DOHH2 (cell line): Measurements from ENCODE around the gene NABP1.

Experiments
- H3F3A ChIP-seq: fragments of 200-600 bp; sonication (generic), shearing (Covaris generic); 2 replicates; pipeline ENCODE4 v1.6.0; 2016; ENCODE audit warnings: antibody characterized with exemption, mild to moderate bottlenecking; ENCODE audit not compliant: control insufficient read depth, insufficient read depth
- H3K27ac ChIP-seq: fragments of 200-600 bp; sonication (generic); 2 replicates; pipeline ENCODE4 v1.5.1; 2014; ENCODE audit warnings: low read depth, mild to moderate bottlenecking, low read length, moderate library complexity
- H3K27me3 ChIP-seq: fragments of 200-600 bp; sonication (generic); 2 replicates; pipeline ENCODE4 v1.6.1; 2014; ENCODE audit warnings: mild to moderate bottlenecking, low read length, mixed read lengths; ENCODE audit not compliant: control insufficient read depth
- H3K36me3 ChIP-seq: fragments of 200-600 bp; sonication (generic); 2 replicates; pipeline ENCODE4 v1.6.1; 2014; ENCODE audit warnings: mild to moderate bottlenecking, low read length, moderate library complexity, mixed read lengths; ENCODE audit not compliant: control insufficient read depth
- H3K4me1 ChIP-seq: fragments of 200-600 bp; sonication (generic); 2 replicates; pipeline ENCODE4 v1.6.1; 2014; ENCODE audit warnings: mild to moderate bottlenecking, low read length, mixed read lengths; ENCODE audit not compliant: control insufficient read depth
- H3K4me2 ChIP-seq: fragments of 200-600 bp; sonication (generic); 2 replicates; pipeline ENCODE4 v1.6.0; 2014; ENCODE audit warnings: mild to moderate bottlenecking, low read length, moderate library complexity
- H3K4me3 ChIP-seq: fragments of 200-600 bp; sonication (generic); 2 replicates; pipeline ENCODE4 v1.5.1; 2014; ENCODE audit warnings: mild to moderate bottlenecking, low read length, mixed read lengths
- H3K79me2 ChIP-seq: fragments of 200-600 bp; sonication (generic); 2 replicates; pipeline ENCODE4 v1.6.1; 2014; ENCODE audit warnings: mild to moderate bottlenecking, low read length, mixed read lengths; ENCODE audit not compliant: control insufficient read depth
- H3K9me2 ChIP-seq: fragments of 200-600 bp; sonication (generic); replicated peaks from 2 replicates; pipeline ENCODE4 v1.6.1; 2014; ENCODE audit warnings: mild to moderate bottlenecking, low read length, mixed read lengths; ENCODE audit not compliant: control insufficient read depth
- H3K9me3 ChIP-seq: fragments of 200-600 bp; sonication (generic); 2 replicates; pipeline ENCODE4 v1.6.1; 2014; ENCODE audit warnings: antibody characterized with exemption, low read length, mixed read lengths; ENCODE audit not compliant: control insufficient read depth, insufficient read depth
- H4K20me1 ChIP-seq: fragments of 200-600 bp; sonication (generic); 2 replicates; pipeline ENCODE4 v1.6.0; 2014; ENCODE audit warnings: low read depth, mild to moderate bottlenecking, antibody characterized with exemption, low read length, moderate library complexity; ENCODE audit not compliant: control insufficient read depth, insufficient read depth
- EZH2phosphoT487 ChIP-seq: fragments of 200-600 bp; sonication (generic); IDR thresholded peaks from 2 replicates; pipeline ENCODE4 v1.6.1; 2017; ENCODE audit warnings: borderline replicate concordance, mild to moderate bottlenecking, antibody characterized with exemption, low read length, moderate library complexity, mixed read lengths
- TF ChIP-seq, protein P1 (sequence below): fragments of 200-600 bp; sonication (generic); IDR thresholded peaks from one replicate; pipeline ENCODE4 v1.5.1; 2014; ENCODE audit warnings: antibody characterized with exemption, mild to moderate bottlenecking, low read depth, low read length; ENCODE audit not compliant: poor library complexity, severe bottlenecking

Gene NABP1

DNA sequence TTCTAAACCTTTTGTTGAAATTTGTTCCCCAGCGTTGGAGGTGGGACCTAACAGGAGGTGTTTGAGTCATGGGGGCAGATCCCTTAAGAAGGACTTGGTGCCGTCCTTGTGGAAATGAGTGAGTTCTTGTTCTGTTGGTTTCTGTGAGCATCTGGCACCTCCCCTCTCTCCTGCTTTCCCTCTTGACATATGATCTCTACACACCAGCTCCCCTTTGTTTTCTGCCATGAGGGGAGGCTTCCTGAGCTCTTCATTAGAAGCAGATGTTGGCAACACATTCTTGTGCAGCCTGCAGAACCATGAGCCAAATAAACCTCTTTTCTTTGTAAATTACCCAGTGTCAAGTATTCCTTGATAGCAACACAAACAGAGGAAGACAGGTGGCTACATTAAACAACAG lies 23.8 kb downstream of the NABP1 start:
- Histone ChIP-seq H3K27me3 (no peaks in the 10 kb centered on the region; the same call in 1 of the 2 replicates), H3K9me2 (no peaks in the 10 kb centered on the region), H4K20me1 (no peaks in the 10 kb centered on the region), H3K4me2 (no peak overlapping the region), H3K27ac (no peak overlapping the region), H3F3A (peaks cover 15% of the 10 kb centered on the region), H3K4me3 (no peak overlapping the region), H3K36me3 (no peaks in the 10 kb centered on the region), H3K4me1 (no peaks in the 10 kb centered on the region), H3K79me2 (no peaks in the 10 kb centered on the region), H3K9me3 (peaks cover 4% of the 10 kb centered on the region; the same call in 1 of the 2 replicates)
- no peak for TF ChIP-seq EZH2phosphoT487
- TF ChIP-seq, protein P1, sequence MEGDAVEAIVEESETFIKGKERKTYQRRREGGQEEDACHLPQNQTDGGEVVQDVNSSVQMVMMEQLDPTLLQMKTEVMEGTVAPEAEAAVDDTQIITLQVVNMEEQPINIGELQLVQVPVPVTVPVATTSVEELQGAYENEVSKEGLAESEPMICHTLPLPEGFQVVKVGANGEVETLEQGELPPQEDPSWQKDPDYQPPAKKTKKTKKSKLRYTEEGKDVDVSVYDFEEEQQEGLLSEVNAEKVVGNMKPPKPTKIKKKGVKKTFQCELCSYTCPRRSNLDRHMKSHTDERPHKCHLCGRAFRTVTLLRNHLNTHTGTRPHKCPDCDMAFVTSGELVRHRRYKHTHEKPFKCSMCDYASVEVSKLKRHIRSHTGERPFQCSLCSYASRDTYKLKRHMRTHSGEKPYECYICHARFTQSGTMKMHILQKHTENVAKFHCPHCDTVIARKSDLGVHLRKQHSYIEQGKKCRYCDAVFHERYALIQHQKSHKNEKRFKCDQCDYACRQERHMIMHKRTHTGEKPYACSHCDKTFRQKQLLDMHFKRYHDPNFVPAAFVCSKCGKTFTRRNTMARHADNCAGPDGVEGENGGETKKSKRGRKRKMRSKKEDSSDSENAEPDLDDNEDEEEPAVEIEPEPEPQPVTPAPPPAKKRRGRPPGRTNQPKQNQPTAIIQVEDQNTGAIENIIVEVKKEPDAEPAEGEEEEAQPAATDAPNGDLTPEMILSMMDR = no peak

DNA sequence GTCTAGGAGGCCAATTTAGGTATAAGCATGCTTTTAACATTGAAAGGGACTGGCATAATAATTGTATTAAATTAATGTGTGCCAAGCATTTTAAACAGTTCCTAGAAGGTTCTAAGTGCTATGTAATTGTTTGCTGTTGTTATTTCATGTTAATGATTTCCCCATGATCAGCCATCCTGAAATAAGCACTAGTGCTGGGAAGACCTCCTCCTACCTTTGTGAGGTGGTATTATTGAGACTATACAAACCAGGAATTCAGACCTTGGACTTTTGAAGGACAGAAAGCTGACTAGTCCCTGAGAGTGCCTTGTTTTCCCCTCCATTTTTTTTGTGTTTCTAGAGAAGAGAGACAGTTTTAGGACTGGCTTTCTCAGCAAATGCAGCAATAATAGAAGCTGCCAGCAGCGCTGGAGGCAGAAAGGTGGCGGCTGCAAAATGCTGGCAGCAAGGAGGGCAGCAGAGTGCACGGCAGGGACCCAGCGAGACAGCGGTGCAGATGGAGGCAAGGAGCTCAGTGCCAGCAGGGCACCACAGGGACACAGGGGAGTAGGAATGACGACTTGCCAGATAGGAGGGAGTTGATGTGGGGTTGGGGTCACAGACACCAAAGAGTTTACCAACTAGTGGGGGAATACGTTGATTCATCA lies 25.3 kb downstream of the NABP1 start:
- no peaks in the 10 kb centered on the region for H3K9me2 ChIP-seq
- peaks cover 15% of the 10 kb centered on the region for H3F3A ChIP-seq
- H3K27me3 ChIP-seq = no peaks in the 10 kb centered on the region; the same call in 1 of the 2 replicates
- no peaks in the 10 kb centered on the region for H3K36me3 ChIP-seq
- no peaks in the 10 kb centered on the region for H3K79me2 ChIP-seq
- no peak overlapping the region for H3K27ac ChIP-seq
- H3K4me3 ChIP-seq = no peak overlapping the region
- no peaks in the 10 kb centered on the region for H3K4me1 ChIP-seq
- H3K9me3 ChIP-seq = peaks cover 4% of the 10 kb centered on the region; the same call in 1 of the 2 replicates
- H4K20me1 ChIP-seq = no peaks in the 10 kb centered on the region
- H3K4me2 ChIP-seq = no peak overlapping the region
- TF ChIP-seq EZH2phosphoT487 = no peak

DNA sequence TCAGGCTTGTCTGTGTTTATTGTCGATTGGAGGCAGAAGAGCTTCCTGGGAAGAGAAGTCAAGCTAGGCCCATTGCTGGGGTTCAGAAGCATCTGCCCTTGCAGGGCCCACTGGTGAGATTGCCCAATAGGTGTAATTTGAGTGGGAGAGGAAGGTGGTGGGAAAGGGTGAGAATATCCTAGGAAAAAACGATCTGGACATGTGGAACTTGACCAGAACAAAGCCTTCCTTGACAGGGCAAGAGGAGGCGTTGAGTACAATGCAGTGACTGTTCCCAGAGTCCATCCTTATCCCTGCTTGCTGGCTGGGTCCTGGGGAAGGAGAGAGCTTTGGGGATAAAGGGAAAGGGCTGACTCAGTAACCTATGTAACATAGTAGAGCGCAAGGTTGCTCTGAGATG lies 27.1 kb downstream of the NABP1 start:
- no peaks in the 10 kb centered on the region for H3K79me2 ChIP-seq
- peaks cover under 1% of the 10 kb centered on the region; the same call in 1 of the 2 replicates for H3F3A ChIP-seq
- H3K9me2 ChIP-seq = no peaks in the 10 kb centered on the region
- H3K36me3 ChIP-seq = no peaks in the 10 kb centered on the region
- no peak for TF ChIP-seq EZH2phosphoT487
- TF ChIP-seq, protein P1 = no peak
- no peak overlapping the region for H3K27ac ChIP-seq
- H4K20me1 ChIP-seq = no peaks in the 10 kb centered on the region
- no peaks in the 10 kb centered on the region; the same call in 1 of the 2 replicates for H3K27me3 ChIP-seq
- no peaks in the 10 kb centered on the region for H3K4me1 ChIP-seq
- H3K4me2 ChIP-seq = no peak overlapping the region
- H3K4me3 ChIP-seq = no peak overlapping the region
- H3K9me3 ChIP-seq = no peaks in the 10 kb centered on the region

DNA sequence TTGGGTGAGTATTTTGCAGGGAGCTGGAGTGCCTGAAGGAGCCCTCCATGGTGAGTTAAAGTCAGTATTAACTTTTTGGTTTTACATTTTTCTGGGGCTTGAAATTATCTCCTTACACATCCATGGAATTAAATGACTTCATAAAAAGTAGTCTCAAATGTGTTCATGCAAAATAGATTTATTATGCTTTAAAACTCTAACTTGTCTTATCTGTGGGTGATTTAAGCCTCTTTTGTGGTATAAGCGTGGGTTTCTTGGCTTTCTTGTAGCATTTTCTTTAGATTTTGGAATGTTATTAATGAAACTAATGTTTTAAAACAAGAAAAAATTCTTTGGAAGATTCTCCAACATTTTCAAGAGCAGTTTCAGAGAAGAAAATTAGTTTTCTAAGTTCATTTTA lies 27.8 kb downstream of the NABP1 start:
- no peaks in the 10 kb centered on the region for H3K9me2 ChIP-seq
- H3F3A ChIP-seq = no peaks in the 10 kb centered on the region
- no peaks in the 10 kb centered on the region; the same call in 1 of the 2 replicates for H3K27me3 ChIP-seq
- no peak overlapping the region for H3K4me2 ChIP-seq
- no peaks in the 10 kb centered on the region for H3K36me3 ChIP-seq
- no peaks in the 10 kb centered on the region for H3K79me2 ChIP-seq
- H3K9me3 ChIP-seq = no peaks in the 10 kb centered on the region
- no peak overlapping the region for H3K27ac ChIP-seq
- H3K4me3 ChIP-seq = no peak overlapping the region
- no peak for TF ChIP-seq EZH2phosphoT487
- TF ChIP-seq, protein P1 = no peak
- no peaks in the 10 kb centered on the region for H4K20me1 ChIP-seq
- H3K4me1 ChIP-seq = no peaks in the 10 kb centered on the region
